B cell (primary cell): Measurements from ENCODE around the gene EXOC6. TPM values are rescaled to one million over a fixed set of nuclear protein-coding genes. Genes with fewer than 3 reads are reported as not detected.
"Not testable (repeated sequence)": the region's sequence is repeated elsewhere in the genome, so short reads cannot be mapped to it uniquely, and the experiment has no call there.

Source experiments
- ATAC-seq: fragments of 200-7000 bp; cut with Tn5 transposase; one replicate; pipeline ENCODE4 v1.10.0; 2021; ENCODE audit warnings: low read depth, mild to moderate bottlenecking, moderate number of reproducible peaks, moderate library complexity
- CTCF ChIA-PET: fragments of 350-600 bp; sonication (Branson Sonifier 250); formaldehyde crosslinking; loops from one replicate; lab custom pipeline; 2021; ENCODE audit warnings: antibody characterized with exemption, inconsistent platforms; lab: Charles Lee
- POLR2A ChIA-PET: fragments of 350-600 bp; sonication (Branson Sonifier 250); formaldehyde crosslinking; loops from one replicate; lab custom pipeline; 2021; ENCODE audit warnings: antibody characterized with exemption; lab: Charles Lee
- DNase-seq: peaks from one replicate; pipeline ENCODE4 v3.0.0; 2013
- H2AFZ ChIP-seq: 2 replicates; pipeline ENCODE4 v1.6.1; 2012; ENCODE audit warnings: mild to moderate bottlenecking, low read depth, low read length; ENCODE audit not compliant: insufficient read depth, poor library complexity, severe bottlenecking
- H3K27ac ChIP-seq, 2 donors: 1 replicate in 1 of 2; 2 replicates in 1 of 2; pipeline ENCODE4 v1.5.1; 2012 to 2013; ENCODE audit warnings: low read length in 2 of 2, mild to moderate bottlenecking in 2 of 2, moderate library complexity in 1 of 2
- H3K27me3 ChIP-seq, 4 experiments: fragments of 200-600 bp in 1 of 4; sonication (generic) in 1 of 4; replicated peaks in 1 of 4; 1 replicate in 2 of 4; 2 replicates in 2 of 4; pipeline versions ENCODE4 v1.6.1 to v1.7.0; 2013 to 2016; ENCODE audit warnings: low read length in 3 of 4, mild to moderate bottlenecking in 2 of 4, mixed read lengths in 1 of 4, moderate library complexity in 1 of 4; ENCODE audit not compliant: insufficient read depth in 4 of 4, control insufficient read depth in 3 of 4; ENCODE audit errors: control extremely low read depth in 1 of 4
- H3K36me3 ChIP-seq, 2 experiments: replicated peaks in 1 of 2; 1 replicate in 1 of 2; 2 replicates in 1 of 2; pipeline versions ENCODE4 v1.6.1 to v1.7.1; 2013; ENCODE audit warnings: low read length in 1 of 2; ENCODE audit not compliant: insufficient read depth in 2 of 2, control insufficient read depth in 1 of 2; ENCODE audit errors: control extremely low read depth in 1 of 2, extremely low read depth in 1 of 2
- H3K4me1 ChIP-seq, 2 donors: fragments of 200-600 bp in 1 of 2; sonication (generic) in 1 of 2; 1 replicate in 1 of 2; 2 replicates in 1 of 2; pipeline versions ENCODE4 v1.5.1 to v1.6.1; 2013 to 2017; ENCODE audit warnings: low read length in 2 of 2; ENCODE audit not compliant: control insufficient read depth in 2 of 2, insufficient read depth in 2 of 2
- H3K4me2 ChIP-seq: replicated peaks from 2 replicates; pipeline ENCODE3; 2012; ENCODE audit warnings: mild to moderate bottlenecking, low read depth, low read length; ENCODE audit not compliant: poor library complexity, severe bottlenecking
- H3K4me3 ChIP-seq, 5 experiments: fragments of 200-600 bp in 1 of 5; sonication (generic) in 1 of 5; 1 replicate in 3 of 5; 2 replicates in 2 of 5; pipeline versions ENCODE4 v1.5.1 to v1.7.0; 2011 to 2016; ENCODE audit warnings: low read length in 4 of 5, mild to moderate bottlenecking in 4 of 5, low read depth in 2 of 5, control low read depth in 1 of 5, moderate library complexity in 1 of 5; ENCODE audit not compliant: insufficient read depth in 1 of 5; ENCODE audit errors: control extremely low read depth in 1 of 5, extremely low read depth in 1 of 5
- H3K79me2 ChIP-seq: fragments of 200-600 bp; sonication (generic); one replicate; pipeline ENCODE4 v1.6.0; 2016; ENCODE audit warnings: low read length; ENCODE audit not compliant: control insufficient read depth, insufficient read depth
- H3K9ac ChIP-seq: fragments of 200-600 bp; sonication (generic); 2 replicates; pipeline ENCODE4 v1.6.1; 2017; ENCODE audit warnings: mild to moderate bottlenecking, low read length, moderate library complexity
- H3K9me3 ChIP-seq, 3 donors: one replicate each; pipeline versions ENCODE4 v1.6.1 to v1.7.1; 2013; ENCODE audit warnings: low read length in 2 of 3; ENCODE audit not compliant: control insufficient read depth in 2 of 3, insufficient read depth in 1 of 3; ENCODE audit errors: control extremely low read depth in 1 of 3
- H4K20me1 ChIP-seq: 2 replicates; pipeline ENCODE4 v1.6.0; 2012; ENCODE audit warnings: mild to moderate bottlenecking, low read length; ENCODE audit not compliant: insufficient read depth, control insufficient read depth, poor library complexity, severe bottlenecking
- H3K27ac Mint-ChIP-seq: one replicate; pipeline ENCODE4 v1.8.0; 2021; ENCODE audit warnings: mixed read lengths
- H3K27me3 Mint-ChIP-seq: one replicate; pipeline ENCODE4 v1.8.0; 2021; ENCODE audit warnings: mixed read lengths
- H3K4me1 Mint-ChIP-seq: one replicate; pipeline ENCODE4 v1.8.0; 2021; ENCODE audit warnings: mixed read lengths
- H3K4me3 Mint-ChIP-seq: one replicate; pipeline ENCODE4 v1.8.0; 2021; ENCODE audit warnings: mixed read lengths
- H3K9me3 Mint-ChIP-seq: one replicate; pipeline ENCODE4 v1.8.0; 2022; ENCODE audit warnings: mixed read lengths; ENCODE audit not compliant: insufficient read depth
- CTCF ChIP-seq: fragments of 200-600 bp; IDR thresholded peaks from one replicate; pipeline ENCODE4 v1.8.0; 2022; ENCODE audit warnings: antibody characterized with exemption, mild to moderate bottlenecking
- EZH2 ChIP-seq: IDR thresholded peaks from 2 replicates; pipeline ENCODE4 v1.6.1; 2012; ENCODE audit warnings: borderline replicate concordance, low read depth, mild to moderate bottlenecking, moderate library complexity, low read length; ENCODE audit not compliant: insufficient read depth, poor library complexity, severe bottlenecking
- WGBS: methylation state at CpG from one replicate; pipeline ENCODE4 v1.1.5; 2013; ENCODE audit warnings: missing lambda C conversion rate; ENCODE audit not compliant: insufficient coverage; 5-methylcytosine and 5-hydroxymethylcytosine counted together
- intact Hi-C: fragments of 100-400 bp; cut with micrococcal nuclease; formaldehyde crosslinking; loops from one replicate; pipeline ENCODE4 v1.10.0; 2022
- polyA plus RNA-seq: library from polyadenylated mRNA; depleted of rRNA; stranded (reverse); fragments of >200 nt; gene quantifications from 2 replicates; pipeline ENCODE4 v1.2.3, GENCODE V29; 2012
- total RNA-seq, 2 donors: library from RNA; stranded (reverse); fragments of 120-200 nt in 1 of 2; gene quantifications; 1 replicate in 1 of 2; 2 replicates in 1 of 2; pipeline versions ENCODE4 v1.2.3 to v1.2.4, GENCODE V29; 2013 to 2022

EXOC6 gene
- total and polyA plus RNA-seq, 2 donors (not counting 1 experiment from before 2014, with no cell fraction given) = 7.9 to 22.6 TPM

GRCh38 chr10:92976278-92976677 lies 128.0 kb downstream of the EXOC6 start:
- H3K9me3 ChIP-seq, H3K4me3 ChIP-seq, H3K9me3 Mint-ChIP-seq, ATAC-seq, H3K27me3 ChIP-seq, H3K36me3 ChIP-seq, H3K9ac ChIP-seq, H3K79me2 ChIP-seq, H3K27ac ChIP-seq, H4K20me1 ChIP-seq, intact Hi-C loops, H3K27ac Mint-ChIP-seq, H3K4me2 ChIP-seq, DNase-seq, H3K4me1 Mint-ChIP-seq, H3K4me1 ChIP-seq, H3K4me3 Mint-ChIP-seq, H3K27me3 Mint-ChIP-seq, H2AFZ ChIP-seq, POLR2A ChIA-PET: not testable (repeated sequence)
- CTCF ChIA-PET = interaction anchor here (1.0 to 1.3 kb wide), 2 partner anchors 9 to 11 kb away, joined by 3 to 4 read pairs; no protein-coding TSS in a partner anchor
- WGBS = no CpG with 5 or more reads among the region's 5 CpGs

GRCh38 chr10:92989250-92989649 lies 140.9 kb downstream of the EXOC6 start:
- no peaks in the 10 kb centered on the region for H3K9me3 Mint-ChIP-seq
- Histone ChIP-seq H3K27ac (no peak overlapping the region), H3K9ac (no peak overlapping the region), H3K9me3 (peaks cover 0 to 2% (median 0%) of the 10 kb centered on the region in 3 donors), H3K4me1 (no peaks in the 10 kb centered on the region), H4K20me1 (no peaks in the 10 kb centered on the region), H3K27me3 (no peaks in the 10 kb centered on the region), H3K4me3 (no peak overlapping the region), H3K36me3 (no peaks in the 10 kb centered on the region), H2AFZ (no peak overlapping the region), H3K79me2 (no peaks in the 10 kb centered on the region), H3K4me2 (no peak overlapping the region)
- no peak for TF ChIP-seq EZH2
- no peak for TF ChIP-seq CTCF
- intact Hi-C loops = no loop called here
- H3K27me3 Mint-ChIP-seq = no peaks in the 10 kb centered on the region
- ATAC-seq (no peak), DNase-seq (no peak)
- H3K4me3 Mint-ChIP-seq = no peak overlapping the region
- H3K27ac Mint-ChIP-seq = no peak overlapping the region
- CTCF ChIA-PET = no interaction called here
- H3K4me1 Mint-ChIP-seq = no peaks in the 10 kb centered on the region
- POLR2A ChIA-PET = no interaction called here
- no CpG with 5 or more reads among the region's 1 CpG for WGBS
